Hematopoietic multipotent progenitor cell treated with erythropoietin and hydrocortisone succinate and interleukin-3 and kit ligand, for 15 days (in vitro differentiated cells): ENCODE data around the gene SMLR1.

Experiments
- DNase-seq: peaks from one replicate; pipeline ENCODE4 v3.0.0-alpha.2; 2015; ENCODE audit warnings: low spot score

Gene SMLR1

DNA sequence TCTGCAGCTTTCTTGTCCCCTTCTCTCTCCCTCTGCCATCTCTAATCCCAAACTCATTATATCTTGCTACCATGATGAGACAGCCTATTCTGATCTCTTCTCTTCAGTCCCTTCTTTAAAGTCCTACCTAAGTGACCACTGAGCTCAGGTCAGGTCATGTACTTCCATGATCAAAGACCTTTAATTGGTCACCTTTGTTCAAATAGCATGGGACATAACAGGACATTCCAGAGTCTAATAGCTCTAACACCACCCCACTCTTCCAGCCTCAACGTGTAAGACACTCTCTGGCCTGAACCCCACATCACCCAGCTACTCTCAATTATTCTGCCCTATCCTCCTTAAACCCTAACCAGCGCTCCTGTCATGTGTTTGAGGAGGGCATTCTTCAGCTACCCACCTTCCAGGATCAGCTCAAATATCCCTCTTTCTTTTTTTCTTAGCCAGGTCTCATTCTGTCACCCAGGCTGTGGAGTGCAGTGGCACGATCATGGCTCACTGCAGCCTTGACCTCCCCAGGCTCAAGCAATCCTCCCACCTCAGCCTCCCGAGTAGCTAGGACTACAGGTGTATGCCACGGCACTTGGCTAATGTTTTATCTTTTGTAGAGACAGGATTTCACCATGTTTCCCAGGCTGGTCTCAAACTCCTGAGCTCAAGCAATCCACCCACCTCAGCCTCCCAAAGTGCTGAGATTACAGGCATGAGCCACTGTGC lies 2.1 kb upstream of the SMLR1 start:
- no peak for DNase-seq

DNA sequence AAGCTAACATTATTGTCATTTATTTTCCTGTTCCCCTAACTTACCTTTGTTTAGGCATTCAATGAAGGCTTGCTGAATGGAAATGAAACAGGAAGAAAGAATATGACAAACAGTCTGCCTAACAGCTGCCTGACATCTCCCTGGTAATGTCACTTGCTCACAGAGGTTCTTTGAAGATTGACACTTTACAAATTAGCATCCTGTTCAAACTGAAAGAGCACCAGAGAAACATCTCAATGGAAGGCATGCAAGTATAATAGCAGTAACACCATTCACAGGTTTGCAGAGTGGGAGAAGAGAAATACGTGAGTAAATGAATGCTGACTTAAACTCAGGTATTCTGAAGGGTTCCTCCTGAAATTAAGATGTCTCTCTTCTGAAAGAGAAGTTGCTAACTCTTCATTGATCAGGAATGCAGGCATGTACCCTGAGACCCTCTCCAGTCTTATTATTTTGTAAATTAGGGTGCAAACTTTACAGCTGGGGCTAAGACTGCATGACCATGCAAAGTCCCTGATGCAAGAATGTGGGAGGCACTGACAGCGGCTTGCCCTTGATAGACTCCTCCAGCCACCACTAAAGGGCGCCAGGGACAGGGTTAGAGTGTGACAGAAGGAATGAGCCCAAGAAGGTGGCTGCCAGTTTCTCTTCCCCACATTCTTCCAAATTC lies 1.3 kb upstream of the SMLR1 start:
- DNase-seq = no peak

DNA sequence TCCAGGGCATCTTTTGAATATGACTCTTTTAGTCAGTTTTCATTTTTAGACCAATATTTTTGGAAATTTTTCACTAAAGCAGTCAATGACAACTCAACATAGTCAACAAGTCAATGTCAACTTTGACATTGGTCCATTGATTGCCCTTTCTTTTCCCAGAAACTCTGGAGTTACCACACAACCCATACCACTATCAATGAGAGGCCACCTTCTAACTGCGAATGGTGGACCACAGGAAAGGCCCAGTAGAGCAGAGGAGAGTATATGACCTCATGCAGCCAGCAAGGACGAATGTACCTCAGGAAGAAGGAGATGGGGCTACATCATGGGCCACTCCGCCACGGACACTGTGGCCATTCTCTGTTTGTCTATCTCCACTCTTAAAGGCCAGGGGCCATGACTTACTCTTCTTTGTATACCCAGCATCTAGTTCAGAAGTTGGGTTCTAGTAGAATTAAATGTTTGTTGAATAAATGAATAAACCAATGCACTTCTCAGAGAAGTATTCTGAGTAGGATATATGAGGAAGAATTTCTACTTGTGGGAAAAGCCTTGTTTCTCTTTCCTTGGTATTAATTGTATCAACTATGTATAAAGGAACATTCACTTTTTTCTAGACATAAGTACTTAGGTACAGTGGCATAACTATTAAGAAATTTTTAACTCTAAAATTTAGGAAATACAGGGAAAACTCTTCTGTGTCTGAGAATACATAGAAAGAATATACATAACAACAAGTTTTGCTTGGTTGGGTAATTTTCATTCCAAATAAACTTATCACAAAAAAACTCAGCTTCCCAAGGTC lies 562 bp upstream of the SMLR1 start:
- no peak for DNase-seq

DNA sequence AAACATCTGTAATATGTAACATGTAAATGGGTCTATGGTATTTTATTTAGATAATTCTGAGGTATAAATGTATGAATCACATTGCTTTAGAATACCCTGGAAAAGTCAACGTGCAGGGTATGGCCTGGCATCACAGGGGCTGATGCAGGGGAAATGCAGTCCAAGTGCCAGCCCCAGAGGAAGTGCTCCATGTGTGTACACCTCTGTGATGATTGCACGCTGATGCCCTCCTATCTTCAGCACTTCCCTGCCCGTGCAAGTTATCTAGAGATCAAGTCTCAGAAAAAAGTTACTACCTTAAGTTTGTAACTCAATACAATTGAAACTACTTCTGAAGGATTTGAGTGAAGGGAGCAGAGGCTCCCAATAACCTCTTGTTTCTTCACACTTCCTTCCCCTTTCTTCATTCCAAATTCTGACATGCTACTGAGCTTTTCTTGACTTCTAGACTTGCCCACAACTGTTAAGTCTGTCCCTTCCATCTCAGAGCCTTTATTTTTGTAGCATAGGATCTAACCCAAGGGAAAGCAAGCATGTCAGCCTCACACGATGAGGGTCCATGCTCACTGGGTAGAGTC lies 2.2 kb downstream of the SMLR1 start:
- DNase-seq = no peak

DNA sequence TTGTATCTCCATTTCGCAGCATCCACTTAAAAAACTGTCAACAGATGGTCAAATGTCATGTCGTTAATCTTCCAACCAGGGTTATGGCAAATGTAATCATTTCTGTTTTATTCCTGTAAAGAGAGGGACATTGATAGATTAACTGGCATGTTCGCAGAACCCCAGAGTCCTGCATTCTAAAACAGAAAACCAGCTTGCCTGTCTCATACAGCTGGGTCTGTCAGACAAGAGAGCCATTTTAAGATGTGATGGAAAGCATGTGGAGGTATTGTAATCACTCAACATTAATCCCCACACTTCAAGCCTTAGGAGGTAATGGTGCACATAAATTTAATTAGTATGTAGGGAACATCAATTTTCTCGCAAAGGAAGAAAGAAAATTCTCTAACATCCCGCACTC lies 4.4 kb downstream of the SMLR1 start:
- no peak for DNase-seq

DNA sequence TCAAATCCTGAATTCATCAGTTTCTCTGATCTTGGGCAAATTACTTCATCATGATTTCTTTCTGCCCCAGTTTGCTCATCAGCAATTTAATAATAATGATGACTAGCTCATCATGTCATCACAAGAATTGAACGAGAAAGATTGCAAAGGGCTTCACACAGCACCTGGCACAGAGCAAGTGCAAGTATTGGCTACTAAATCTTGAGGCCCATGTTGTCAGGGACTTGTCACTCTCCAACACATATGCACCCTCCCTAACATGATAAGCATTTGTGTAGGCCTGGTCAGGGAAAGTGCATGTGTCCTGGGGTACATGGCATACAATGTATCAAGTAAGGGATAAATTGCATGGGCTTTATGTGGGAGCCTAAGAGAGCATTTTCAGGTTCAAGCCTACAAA lies 6.4 kb downstream of the SMLR1 start:
- DNase-seq = no peak

DNA sequence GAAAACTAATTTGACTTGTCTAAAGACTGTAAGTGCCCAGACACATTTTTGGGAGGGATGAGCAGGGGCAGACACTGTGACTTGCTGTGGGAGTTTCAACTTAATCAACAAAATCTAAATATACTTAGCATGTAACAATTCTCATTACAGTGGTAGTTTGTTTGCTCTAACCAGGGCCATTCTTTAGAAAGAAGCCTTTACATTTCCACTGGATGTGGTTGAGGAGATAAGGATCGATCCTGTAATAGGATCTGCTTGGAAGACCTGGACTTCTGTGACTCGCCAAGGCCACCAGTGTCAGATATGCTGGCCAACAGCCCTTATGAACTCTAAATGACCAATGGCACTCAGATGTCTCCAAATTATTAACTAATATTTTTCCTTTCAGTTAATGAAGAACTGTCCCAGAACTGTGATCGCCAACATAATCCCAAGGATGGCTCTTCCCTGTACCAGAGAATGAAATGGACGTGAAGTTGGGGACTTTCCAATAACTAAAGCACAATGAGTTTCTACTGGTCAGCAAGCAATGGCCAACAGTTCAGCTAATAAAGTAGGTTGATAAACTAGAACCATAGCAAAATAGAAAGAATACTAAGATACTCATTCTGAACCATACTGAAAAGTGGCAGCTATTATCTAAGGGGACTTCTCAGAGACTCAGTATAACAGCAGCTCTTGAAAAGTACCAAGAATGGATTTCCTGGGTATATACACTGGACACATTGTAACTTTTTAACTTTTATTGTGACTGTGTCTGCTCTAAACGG lies 7.5 kb downstream of the SMLR1 start:
- no peak for DNase-seq

DNA sequence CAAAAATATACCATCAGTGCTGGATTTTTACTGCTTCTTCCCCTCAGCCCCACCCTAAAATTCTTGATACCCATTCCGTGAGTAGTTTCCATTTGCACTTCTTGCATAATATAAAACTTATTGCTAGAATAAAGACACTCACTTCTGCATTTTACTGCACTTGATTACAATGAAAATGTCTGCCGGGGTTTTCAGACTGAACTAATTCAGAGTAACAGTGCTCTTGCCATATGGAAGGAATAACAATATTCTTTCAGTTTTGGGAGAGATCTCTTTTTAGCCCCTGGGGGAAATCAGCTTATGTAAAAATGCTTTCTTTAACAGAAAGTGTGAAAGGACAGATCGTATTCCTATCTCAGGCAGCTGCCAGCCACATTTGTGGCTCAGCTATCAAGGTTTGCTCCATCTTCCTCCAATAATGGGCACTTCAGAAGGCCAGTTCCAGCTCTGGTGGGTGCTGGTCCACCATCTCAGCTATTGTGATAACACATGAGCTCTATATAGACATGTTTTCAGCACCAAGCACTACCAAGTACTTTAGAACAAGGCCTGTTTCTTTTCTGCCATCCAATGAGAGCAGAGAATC lies 8.9 kb downstream of the SMLR1 start:
- no peak for DNase-seq

DNA sequence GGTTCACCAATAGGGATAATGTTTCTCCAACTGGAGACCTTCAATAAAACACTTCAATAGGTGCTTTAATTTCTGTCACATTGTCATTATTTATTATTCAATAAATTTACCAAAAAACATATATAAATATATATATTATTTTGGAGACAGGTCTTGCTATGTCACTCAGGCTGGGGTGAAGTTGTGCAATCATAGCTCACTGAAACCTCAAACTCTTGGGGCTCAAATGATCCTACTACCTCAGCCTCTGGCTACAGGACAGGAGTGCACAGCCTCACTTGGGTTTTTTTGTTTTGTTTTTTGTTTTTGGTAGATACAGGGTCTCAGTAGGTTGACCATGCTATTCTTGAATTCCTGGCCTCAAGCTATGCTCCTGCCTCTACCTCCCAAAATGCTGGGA lies 9.9 kb downstream of the SMLR1 start:
- no peak for DNase-seq

DNA sequence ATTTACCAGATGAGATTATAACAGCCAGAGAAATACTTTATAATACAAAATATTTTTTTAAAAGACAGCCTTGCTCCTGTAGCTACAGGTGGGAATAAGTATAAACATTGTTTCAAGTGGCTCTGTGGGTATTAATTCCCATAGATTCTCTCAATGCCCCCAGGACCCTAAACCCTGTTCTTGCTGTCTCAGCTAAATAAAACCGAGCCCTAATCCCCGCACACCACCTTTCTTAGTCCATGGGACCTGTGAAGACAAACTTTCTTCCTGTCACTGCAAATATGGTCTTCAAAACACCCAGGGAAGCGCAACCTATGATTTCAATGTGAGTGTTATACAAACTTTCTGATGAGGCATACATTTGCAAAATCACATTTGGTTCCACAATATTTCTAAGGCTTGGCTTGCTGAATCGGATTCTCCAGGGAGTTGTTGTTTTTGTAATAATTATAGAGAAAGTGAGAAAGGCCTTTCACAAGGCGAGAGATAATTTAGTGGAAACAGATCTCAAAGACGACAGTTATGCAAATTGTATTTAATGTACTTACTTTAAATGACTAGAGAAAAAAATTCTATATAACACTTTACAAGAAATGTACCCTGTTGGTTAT lies 11.1 kb downstream of the SMLR1 start:
- DNase-seq = no peak

DNA sequence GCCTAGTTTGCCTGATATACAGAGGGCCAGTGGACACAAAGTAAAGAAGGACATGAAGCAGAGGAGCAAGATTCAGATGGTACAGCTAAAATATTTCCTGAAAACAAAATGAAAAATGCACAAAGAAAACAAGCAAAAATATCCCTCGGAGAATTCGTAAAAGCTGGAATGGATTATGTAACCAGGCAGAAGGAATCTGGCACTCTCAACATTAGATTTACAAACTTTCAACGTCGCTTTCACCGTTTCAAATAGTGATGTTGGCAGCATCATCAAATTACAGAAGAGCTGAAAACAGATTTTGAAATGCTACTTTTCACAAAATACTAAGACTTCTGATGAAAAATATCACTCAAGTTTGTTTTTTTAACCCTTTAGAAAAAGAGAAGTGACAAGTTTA lies 11.7 kb downstream of the SMLR1 start:
- DNase-seq = no peak

DNA sequence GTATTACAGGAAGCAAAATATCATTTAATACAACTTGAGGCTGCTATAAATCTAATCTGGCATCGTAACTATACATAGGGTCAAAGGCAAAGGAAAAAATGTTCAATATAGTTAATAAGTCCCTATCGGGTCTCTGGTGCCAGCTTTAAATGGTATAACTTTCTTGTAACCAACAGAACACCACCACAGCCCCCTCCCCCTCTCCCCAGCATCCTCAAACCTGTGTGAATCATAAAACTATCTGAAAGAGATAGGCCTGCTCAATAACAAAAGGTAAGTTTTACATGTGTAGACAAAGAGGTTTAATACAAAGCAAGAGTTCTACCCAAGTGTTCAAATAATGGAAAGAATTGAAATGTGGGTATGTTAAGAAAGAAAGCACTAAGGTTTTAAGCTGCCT lies 12.2 kb downstream of the SMLR1 start:
- no peak for DNase-seq

DNA sequence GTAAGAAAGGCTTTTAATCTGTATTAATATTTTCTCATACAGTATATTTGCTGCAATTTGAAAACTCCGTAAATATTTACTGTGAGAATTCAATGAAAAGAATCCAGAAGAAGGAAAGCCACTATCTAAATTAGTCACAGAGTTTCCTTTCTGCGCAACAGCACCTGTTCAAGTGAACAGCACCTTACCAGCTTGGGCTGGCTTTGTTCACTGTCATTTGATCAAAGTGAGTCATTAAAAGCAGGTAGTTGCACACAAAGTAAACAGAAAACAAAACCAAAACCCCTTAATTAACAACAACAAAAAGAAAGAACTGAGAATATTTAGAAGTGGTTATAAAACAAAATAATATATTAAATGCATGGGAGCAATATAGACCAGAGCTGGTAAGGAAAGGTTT lies 12.8 kb downstream of the SMLR1 start:
- no peak for DNase-seq

DNA sequence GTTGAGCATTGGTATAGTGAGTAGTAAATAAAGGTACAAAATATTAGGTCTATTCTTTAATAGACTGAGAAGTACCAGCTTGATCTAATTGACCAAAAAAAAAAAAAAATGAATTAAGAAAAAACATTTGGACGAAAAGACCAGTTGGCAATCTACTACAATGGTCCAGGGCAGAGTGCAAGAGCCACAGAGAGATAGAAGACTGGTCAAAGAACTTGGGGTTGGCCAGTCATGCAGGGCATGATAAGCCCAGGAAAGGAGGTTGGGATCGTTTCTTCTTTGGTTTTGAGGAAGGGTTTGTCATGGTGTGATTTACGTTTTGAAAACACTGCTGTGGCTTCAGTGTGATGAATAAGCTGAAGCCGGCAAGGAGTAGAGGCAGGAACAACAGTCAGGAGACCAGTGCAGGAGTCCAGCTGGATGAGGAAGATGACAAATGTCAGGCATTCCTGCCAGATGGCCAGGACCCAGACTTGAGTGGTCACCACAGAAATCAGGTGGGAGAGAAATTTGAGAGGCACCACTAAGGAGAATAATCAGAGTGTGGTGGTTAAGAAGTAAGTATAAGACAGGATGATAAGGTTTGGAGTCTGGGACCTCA lies 14.0 kb downstream of the SMLR1 start:
- no peak for DNase-seq

DNA sequence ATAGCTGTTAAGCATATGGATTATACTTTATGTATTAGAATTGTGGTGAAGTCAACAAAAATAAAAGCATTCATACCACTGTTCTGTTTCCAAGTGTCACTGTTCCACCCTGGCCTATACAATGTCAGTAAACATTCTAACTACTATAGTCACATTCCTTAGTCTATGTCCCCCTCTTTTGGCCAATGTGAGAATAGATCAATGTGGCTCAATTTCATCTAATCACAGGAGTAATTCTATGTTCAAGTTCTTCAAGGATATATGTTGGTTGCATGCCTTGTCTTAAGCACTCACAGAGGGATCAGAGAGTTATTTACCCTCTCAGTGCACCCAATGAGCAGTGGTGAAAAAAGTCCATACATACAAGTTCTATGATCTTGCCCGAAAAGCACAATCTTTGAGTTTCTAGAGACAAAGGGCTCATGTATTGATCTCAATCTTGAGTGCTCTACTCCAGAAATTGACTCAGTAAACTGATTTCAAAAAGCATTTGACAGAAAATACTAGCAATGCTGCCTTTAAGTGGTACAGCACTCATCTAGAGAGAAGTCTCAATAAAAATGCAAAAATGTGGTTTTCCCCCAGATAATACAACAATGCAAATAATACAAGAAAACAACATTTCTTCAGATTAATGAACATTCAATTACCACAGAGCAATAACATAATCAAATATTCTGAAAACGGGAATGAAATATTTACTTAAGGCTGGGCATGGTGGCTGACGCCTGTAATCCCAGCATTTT lies 16.5 kb downstream of the SMLR1 start:
- no peak for DNase-seq

DNA sequence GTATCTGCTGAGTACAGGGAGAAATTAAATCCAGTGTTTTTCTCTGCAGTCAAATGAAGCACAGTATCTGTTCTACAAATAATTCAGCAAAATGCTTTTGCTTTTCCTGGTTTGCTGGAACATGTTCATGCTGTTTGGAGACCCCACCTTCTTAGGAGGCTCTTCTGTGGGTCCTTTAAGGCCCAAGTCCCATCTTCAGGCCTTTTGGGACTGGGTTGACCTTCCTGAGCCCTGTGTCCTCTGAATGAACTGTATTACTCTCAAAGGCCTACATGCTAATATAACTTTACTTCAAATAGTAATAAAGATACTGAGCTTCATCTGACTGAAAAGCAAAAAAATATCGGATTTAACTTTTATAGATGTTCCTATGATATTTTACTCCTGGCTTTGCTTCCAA lies 19.3 kb downstream of the SMLR1 start:
- DNase-seq = no peak

DNA sequence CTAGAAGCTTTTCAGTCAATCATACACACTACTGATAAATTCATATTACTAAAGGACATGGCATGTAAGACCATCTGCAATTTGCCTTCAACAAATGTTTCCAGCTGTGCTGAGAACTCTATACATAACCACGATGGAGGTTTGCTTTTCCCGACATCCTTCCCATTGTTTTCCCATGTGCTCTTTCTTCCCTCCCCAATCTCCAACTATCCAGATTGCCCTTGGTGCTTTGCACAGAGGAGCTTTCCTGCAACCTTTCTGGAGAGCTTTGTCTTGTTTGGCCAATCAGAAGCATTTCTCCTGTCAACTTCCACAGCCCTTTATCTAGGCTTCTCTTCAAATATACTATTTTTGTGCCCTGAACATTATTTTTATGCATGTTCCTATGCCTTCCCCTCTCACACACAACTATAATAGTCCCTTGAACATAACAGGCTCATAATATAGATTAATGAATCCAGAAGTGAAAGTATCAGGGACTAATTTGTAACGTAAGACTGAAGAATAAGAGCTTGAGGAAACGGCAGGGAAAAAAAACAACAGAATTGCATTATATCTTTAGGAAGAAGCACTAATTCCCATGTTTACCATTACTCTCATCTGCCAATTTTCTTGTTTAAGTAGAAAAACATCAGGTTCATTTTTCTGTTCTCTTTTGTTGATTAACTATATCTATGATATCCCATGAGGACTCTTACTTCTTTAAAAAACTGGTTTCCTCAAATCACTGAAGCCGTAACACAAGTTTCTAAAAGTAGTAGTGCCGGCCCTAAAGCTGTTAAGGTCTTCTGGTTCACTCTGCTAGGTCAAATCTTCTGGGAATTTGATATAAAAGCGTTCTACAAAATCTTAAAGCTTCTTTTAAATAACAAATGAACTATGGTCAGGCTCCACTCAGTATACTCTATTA lies 20.1 kb downstream of the SMLR1 start:
- no peak for DNase-seq

DNA sequence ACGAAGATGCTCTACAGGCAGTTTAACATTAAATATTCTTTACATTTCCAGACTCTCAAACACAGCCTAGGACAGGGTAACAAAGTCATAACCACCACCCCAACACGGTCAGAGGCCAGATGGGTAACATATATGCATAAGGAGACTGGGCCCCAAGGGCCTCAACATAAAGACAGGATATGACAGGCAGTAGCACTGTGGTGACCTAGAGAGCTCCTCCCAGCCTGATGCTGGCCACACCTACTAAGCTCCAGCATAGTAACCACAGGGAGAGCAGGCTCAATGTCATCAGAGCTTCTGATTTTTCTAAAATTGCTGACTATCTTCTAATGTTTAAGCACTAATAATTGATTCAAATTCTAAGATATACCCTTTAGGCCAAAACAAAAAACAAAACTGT lies 21.7 kb downstream of the SMLR1 start:
- no peak for DNase-seq

DNA sequence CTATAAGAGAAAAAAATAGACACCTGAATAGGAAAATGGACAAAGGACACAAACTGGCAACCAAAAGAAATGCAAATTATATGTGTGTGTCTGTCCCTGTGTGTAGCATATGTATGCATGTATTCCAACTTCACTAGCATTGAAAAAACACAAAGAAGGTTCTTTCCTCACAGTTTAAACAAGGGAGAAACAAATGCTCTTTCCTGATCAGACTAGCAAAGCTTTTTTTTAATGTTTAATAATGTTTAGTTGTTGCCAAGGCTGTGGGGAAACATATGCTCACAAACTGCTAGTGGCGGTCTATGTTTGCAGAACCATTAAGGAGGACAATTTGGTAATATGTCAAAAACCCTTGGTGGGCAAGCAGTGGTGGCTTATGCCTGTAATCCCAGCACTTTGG lies 22.4 kb downstream of the SMLR1 start:
- no peak for DNase-seq
